Lung microvascular endothelial cell (primary cell): Measurements from ENCODE around the gene ENPP1. TPM values are rescaled to one million over a fixed set of nuclear protein-coding genes. Genes with fewer than 3 reads are reported as not detected.
"Not testable (repeated sequence)": the region's sequence is repeated elsewhere in the genome, so short reads cannot be mapped to it uniquely, and the experiment has no call there.

ENCODE experiments used
- DNase-seq, 2 donors: peaks; one replicate each; pipeline versions ENCODE4 v3.0.0 to v3.0.0-alpha.2; 2010; ENCODE audit warnings: low read depth in 2 of 2
- total RNA-seq: library from RNA; depleted of rRNA; stranded (reverse); fragments of >200 nt; gene quantifications from 2 replicates; pipeline ENCODE4 v1.2.1, GENCODE V29; 2014

Gene ENPP1
- total RNA-seq, 1 donor from 2014 or later: 0.40 TPM

DNA sequence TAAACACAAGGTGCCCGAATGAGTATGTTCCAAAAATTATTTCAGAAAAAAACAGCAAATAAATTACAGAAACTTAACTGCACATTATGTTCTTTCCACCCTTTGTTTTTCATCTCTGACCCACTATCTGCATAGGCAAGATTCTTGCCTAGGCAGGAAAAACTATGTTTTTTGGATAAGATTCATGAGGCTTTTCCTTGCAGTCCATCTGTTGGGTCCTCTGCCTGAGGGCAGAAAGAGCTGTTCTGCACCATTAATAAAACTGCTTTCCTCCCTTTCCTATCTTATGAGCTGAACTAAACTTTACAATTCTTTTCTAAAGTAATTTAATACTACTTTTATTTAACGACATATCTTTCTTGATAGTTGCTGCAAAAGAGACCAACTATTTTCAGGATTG is 21.1 kb downstream of the ENPP1 start:
- no peak for DNase-seq

GRCh38 chr6:131831392-131831791 is 23.6 kb downstream of the ENPP1 start:
- DNase-seq: peak in 1 of 2 donors; percentile 64

- no peak for DNase-seq
These were observed 24.1 kb downstream of the ENPP1 start for GRCh38 chr6:131831886-131832285.

GRCh38 chr6:131832363-131832762 is 24.5 kb downstream of the ENPP1 start:
- no peak for DNase-seq

DNA sequence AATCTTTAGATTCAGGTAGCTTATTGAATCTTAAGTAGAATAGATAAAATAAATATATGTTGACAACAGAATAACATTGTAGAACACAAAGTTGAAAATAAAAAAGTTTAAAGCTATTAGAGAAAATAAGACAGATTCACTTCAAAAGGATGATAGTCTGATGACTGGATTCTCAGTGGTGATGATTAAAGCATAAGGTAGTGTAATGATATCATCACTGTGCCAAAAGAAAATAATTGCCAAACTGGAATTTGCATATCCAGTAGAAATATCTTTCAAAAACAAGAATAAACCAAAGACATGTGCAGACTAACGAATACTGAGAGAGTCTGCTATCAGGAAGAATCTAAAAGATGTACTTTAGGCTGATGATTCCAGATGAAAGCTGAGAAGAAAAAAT is 30.2 kb downstream of the ENPP1 start:
- DNase-seq: no peak

- no peak for DNase-seq
These were observed 31.6 kb downstream of the ENPP1 start for GRCh38 chr6:131839388-131839787.

GRCh38 chr6:131840441-131840840 is 32.6 kb downstream of the ENPP1 start:
- DNase-seq: no peak

- DNase-seq: no peak
These were observed 33.2 kb downstream of the ENPP1 start for GRCh38 chr6:131840936-131841583.

- no peak for DNase-seq
These were observed 35.9 kb downstream of the ENPP1 start for GRCh38 chr6:131843768-131844167.

- no peak for DNase-seq
These were observed 36.5 kb downstream of the ENPP1 start for GRCh38 chr6:131844243-131844841.

DNA sequence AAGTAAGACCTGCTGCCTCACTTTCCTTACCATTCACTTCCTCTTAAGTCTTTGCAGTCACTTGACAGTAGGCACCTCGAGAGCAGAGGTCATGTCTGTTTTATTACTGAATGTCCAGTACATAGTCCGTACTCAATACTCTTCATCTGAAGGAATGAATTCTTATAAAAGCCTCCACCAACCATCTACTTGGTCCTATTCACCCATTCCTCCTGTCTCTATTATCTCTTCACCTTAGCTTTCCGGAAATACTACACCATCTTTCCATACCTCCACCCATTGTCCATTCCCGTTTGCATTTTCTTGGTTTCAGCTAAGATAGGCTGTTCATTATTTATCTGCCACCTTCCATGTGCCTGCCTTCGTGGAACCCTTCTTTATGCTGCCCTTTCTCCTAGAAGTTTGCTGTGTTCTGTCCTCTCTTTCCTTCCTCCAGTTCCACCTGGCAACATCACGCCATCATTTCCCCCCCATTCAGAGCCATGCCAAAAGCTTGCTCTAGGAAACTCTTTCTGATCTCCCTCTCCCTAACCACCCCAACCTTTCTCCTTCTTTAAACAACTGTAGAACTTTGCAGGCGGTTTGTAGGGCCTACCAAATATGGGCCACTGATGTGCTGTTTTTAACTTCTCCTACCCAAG is 38.3 kb downstream of the ENPP1 start:
- no peak for DNase-seq

DNA sequence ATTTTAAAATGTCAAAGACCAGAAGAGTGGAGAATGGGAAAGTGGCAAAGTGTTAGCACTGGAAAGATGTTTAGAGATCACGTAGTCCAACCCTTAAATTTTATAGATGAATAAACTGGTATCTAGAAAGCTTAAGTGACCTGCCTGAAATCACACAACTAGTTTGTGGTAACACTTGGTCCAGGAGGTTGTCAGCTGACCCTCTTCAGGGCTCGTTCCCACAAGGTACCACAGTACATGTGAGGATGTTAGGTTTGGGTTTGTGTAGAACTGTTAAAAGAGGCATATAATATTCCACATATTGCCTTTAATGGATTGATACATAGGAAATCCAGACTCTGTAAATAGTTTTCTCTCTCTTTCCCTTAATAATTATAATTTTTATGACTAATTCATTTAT is 39.1 kb downstream of the ENPP1 start:
- DNase-seq: no peak

- no peak for DNase-seq
These were observed 42.0 kb downstream of the ENPP1 start for GRCh38 chr6:131849799-131850198.

GRCh38 chr6:131851049-131851769 is 43.4 kb downstream of the ENPP1 start:
- no peak for DNase-seq

DNA sequence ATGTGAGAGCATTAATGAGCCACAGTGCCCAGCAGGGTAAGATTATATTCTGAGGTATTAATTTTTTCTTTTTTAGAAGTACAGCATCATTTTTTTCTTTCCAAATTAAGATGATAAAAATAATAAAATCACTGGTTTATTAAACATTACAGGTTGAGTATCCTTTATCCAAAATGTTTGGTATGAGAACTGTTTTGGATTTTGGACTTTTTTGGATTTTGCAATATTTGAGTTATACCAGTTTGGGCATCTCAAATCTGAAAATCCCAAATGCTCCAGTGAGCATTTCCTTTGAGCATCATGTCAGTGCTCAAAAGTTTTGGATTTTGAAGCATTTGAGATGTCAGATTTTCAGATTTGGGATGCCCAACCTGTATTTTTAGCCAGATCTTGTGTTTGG is 44.4 kb downstream of the ENPP1 start:
- no peak for DNase-seq

- DNase-seq: peak in 1 of 2 donors; percentile 7
These were observed 47.0 kb downstream of the ENPP1 start for GRCh38 chr6:131854803-131855202.

DNA sequence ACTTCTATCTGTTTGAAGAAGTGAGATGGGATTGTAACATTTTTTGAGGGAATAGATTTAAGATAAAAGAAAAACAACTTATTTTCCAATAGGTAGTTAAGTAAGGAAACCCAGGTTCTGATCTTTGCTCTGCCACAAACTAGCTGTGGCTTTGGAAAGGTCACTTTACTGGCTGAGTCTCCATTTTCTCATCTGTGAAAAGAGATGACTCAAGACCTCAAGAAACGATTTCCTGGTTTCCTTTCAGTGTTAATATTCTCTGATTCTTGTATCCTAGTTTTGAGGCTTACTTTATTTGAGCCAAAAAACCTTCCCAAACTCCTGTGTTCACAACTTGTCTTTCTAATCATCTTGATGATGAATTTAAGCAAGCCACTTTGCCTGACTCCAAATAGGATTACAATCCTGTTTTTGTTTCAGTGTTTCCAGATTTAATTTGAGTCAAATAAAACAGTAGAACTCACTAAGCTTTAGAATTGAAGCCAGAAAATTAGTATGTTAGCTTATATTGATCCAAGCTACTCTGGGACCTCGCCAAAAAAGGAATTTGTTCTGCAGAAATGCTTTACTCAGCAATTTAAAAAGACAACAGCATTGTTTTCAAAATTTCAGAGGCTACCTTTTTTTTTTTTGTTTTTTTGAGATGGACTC is 51.1 kb downstream of the ENPP1 start:
- peak in 1 of 2 donors; percentile 54 for DNase-seq

GRCh38 chr6:131859658-131860057 is 51.8 kb downstream of the ENPP1 start:
- DNase-seq: not testable (repeated sequence)

DNA sequence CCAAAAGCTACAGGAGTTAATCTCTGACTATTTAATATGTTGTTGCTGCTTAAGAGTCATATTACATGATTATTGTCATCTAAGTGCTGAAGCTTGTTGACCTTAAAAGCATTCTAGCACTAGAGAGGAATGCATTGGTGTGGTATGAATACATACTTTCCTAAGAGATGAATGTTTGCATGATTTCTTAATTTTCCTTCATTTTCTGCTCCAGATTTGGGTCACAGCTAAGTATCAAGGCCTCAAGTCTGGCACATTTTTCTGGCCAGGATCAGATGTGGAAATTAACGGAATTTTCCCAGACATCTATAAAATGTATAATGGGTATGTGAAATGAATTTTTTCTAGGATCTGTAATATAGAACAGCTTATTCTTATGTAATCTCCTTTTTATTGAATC is 53.6 kb downstream of the ENPP1 start:
- no peak for DNase-seq

DNA sequence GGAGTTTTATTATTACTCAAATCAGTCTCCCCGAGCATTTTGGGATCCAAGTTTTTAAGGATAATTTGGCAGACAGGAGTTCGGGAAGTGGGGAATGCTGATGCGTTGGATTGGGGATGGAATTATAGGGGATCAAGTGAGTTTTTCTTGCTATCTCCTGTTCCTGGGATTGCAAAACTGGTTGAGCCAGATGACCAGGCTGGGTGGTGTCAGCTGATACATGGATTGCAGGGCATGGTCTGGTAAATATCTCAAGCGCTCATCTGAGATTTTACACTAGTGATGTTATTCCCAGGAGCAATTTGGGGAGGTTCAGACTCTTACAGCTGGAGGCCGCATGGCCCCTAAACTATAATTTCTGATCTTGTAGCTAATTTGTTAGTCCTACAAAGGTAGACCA is 54.7 kb downstream of the ENPP1 start:
- DNase-seq: no peak

DNA sequence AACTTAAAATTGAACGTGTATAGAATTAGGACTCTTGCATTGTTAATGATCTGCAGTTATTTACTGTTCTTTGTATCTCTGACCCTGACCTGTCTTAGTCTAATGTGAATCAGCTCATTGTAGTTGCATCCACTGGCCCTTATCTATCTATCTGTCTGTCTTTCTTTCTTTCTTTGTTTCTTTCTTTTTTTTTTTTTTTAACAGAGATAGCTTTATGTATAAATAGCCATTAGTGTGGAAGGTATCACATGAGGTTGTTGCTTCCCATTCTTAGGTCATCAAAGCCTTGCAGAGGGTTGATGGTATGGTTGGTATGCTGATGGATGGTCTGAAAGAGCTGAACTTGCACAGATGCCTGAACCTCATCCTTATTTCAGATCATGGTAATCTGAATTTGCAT is 59.9 kb downstream of the ENPP1 start:
- no peak for DNase-seq

- no peak for DNase-seq
These were observed 61.0 kb downstream of the ENPP1 start for GRCh38 chr6:131868836-131869235.
